ENCODE results near the gene C18orf63. TPM values are rescaled to one million over a fixed set of nuclear protein-coding genes. Genes with fewer than 3 reads are reported as not detected.

C18orf63 gene
- total and polyA plus RNA-seq, 2 donors (not counting 3 experiments of a cell fraction or from before 2014, with no cell fraction given) = not detected

DNA sequence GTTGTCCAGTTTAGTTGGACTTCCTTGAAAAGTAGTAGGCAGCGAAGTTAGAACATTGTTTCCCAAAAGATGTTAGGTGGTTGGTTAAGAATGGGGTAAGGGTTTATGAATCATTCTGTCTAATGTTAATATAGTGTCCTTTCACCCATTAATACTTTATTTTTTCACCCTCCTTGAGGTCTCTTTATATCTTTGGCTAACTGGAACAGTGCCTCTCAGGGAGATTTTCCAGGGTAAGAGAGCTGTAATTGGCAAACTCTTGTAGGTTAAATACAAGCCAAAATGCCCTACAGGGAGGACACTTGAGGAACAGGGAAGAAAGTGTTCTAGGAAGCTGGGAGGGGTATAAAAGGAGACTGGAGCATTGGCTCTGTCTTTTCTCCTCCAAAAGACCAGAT, 22.3 kb downstream of the C18orf63 start:
- Histone ChIP-seq H3K4me2 (ENCODE audit: insufficient read depth, low read length) (no peak overlapping the region), H2AFZ (ENCODE audit: low read depth, low read length) (no peak overlapping the region), H3K27ac (ENCODE audit: insufficient read depth, low read depth, low read length) (no peak overlapping the region), H3K4me1 (ENCODE audit: control insufficient read depth, extremely low read depth, insufficient read depth, low read length) (no peaks in the 10 kb centered on the region), H3K9me3 (replicated peaks; ENCODE audit: control insufficient read depth, insufficient read depth, low read length) (no peaks in the 10 kb centered on the region), H3K79me2 (ENCODE audit: control insufficient read depth, insufficient read depth, low read length) (no peaks in the 10 kb centered on the region), H3K4me3 (replicated peaks in 1 of 3; ENCODE audit: insufficient read depth in 1 of 3, low read depth in 1 of 3, low read length in 3 of 3) (no peak overlapping the region), H3K36me3 (ENCODE audit: control insufficient read depth in 2 of 2, extremely low read depth in 1 of 2, insufficient read depth in 2 of 2, low read length in 2 of 2) (no peaks in the 10 kb centered on the region), H3K27me3 (ENCODE audit: control insufficient read depth in 2 of 2, insufficient read depth in 2 of 2, low read length in 2 of 2) (peaks cover 0 to 8% of the 10 kb centered on the region in 2 experiments), H4K20me1 (replicated peaks; ENCODE audit: control insufficient read depth, extremely low read depth, insufficient read depth, low read length) (no peaks in the 10 kb centered on the region), H3K9me1 (replicated peaks; ENCODE audit: control insufficient read depth, extremely low read depth, insufficient read depth, low read length) (no peaks in the 10 kb centered on the region), H3K9ac (replicated peaks; ENCODE audit: extremely low read depth, insufficient read depth, low read length) (no peak overlapping the region)
- DNase-seq (ENCODE audit: low read depth, low spot score) (no peak), FAIRE-seq (no peak)
- TF ChIP-seq, protein P1, sequence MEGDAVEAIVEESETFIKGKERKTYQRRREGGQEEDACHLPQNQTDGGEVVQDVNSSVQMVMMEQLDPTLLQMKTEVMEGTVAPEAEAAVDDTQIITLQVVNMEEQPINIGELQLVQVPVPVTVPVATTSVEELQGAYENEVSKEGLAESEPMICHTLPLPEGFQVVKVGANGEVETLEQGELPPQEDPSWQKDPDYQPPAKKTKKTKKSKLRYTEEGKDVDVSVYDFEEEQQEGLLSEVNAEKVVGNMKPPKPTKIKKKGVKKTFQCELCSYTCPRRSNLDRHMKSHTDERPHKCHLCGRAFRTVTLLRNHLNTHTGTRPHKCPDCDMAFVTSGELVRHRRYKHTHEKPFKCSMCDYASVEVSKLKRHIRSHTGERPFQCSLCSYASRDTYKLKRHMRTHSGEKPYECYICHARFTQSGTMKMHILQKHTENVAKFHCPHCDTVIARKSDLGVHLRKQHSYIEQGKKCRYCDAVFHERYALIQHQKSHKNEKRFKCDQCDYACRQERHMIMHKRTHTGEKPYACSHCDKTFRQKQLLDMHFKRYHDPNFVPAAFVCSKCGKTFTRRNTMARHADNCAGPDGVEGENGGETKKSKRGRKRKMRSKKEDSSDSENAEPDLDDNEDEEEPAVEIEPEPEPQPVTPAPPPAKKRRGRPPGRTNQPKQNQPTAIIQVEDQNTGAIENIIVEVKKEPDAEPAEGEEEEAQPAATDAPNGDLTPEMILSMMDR (IDR thresholded peaks at IDR 0.05; ENCODE audit: extremely low read depth in 1 of 2, insufficient read depth in 1 of 2, low read depth in 1 of 2, low read length in 2 of 2) = no peak
- TF ChIP-seq POLR2A (IDR thresholded peaks at IDR 0.05; ENCODE audit: low read depth, low read length) (no peak), FOS (IDR thresholded peaks at IDR 0.05; ENCODE audit: borderline replicate concordance, insufficient read depth, low read length) (no peak), MYC (IDR thresholded peaks at IDR 0.05; ENCODE audit: low read depth, low read length) (no peak), POLR2AphosphoS5 (IDR thresholded peaks at IDR 0.05; ENCODE audit: insufficient read depth, low read depth, low read length) (no peak), GATA2 (IDR thresholded peaks at IDR 0.05; ENCODE audit: insufficient read depth, insufficient read length, low read depth, low read length) (no peak), EZH2 (IDR thresholded peaks at IDR 0.05; ENCODE audit: borderline replicate concordance, low read depth, low read length, severe bottlenecking) (no peak), JUN (IDR thresholded peaks at IDR 0.05; ENCODE audit: borderline replicate concordance, insufficient read depth, insufficient read length, low read depth) (no peak)
- TF ChIP-seq, protein P2, sequence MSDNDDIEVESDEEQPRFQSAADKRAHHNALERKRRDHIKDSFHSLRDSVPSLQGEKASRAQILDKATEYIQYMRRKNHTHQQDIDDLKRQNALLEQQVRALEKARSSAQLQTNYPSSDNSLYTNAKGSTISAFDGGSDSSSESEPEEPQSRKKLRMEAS (IDR thresholded peaks at IDR 0.05; ENCODE audit: insufficient read depth, insufficient read length) = no peak
- ChIA-PET POLR2A (no interaction called here), CTCF (interaction anchor here (0.8 to 2.7 kb wide), 3 partner anchors 16 to 214 kb away, joined by 3 to 15 read pairs (median 4); no protein-coding TSS in a partner anchor)
- dilution Hi-C loops (cut with MboI; ENCODE audit: extremely low pct_ligation_motif_present, low sequenced_read_pairs) = no loop called here
- intact Hi-C loops (cut with micrococcal nuclease) = no loop called here
- BruUV-seq (replicated peaks) = no TSS peak

All from endothelial cell of umbilical vein (primary cell).